Liver (tissue), 9 donors: ENCODE data around the gene ATP1B1. TPM values are rescaled to one million over a fixed set of nuclear protein-coding genes. Genes with fewer than 3 reads are reported as not detected.

Experiments
- DNase-seq: peaks from one replicate; pipeline ENCODE4 v3.0.0-alpha.2; 2017; ENCODE audit warnings: low spot score
- H3K27ac ChIP-seq, 2 donors: one replicate each; pipeline ENCODE4 v1.7.0; 2013; ENCODE audit warnings: inconsistent platforms in 2 of 2, low read length in 2 of 2, control low read depth in 1 of 2, low read depth in 1 of 2, mild to moderate bottlenecking in 1 of 2
- H3K27me3 ChIP-seq, 4 donors: one replicate each; pipeline versions ENCODE4 v1.6.1 to v1.7.0; 2013; ENCODE audit warnings: low read length in 3 of 4, inconsistent platforms in 1 of 4, mild to moderate bottlenecking in 1 of 4, moderate library complexity in 1 of 4; ENCODE audit not compliant: control insufficient read depth in 4 of 4, insufficient read depth in 4 of 4
- H3K36me3 ChIP-seq, 4 donors: one replicate each; pipeline versions ENCODE4 v1.6.1 to v1.7.0; 2013; ENCODE audit warnings: low read length in 3 of 4, mild to moderate bottlenecking in 3 of 4, low read depth in 1 of 4, moderate library complexity in 1 of 4; ENCODE audit not compliant: control insufficient read depth in 4 of 4, insufficient read depth in 3 of 4
- H3K4me1 ChIP-seq, 4 donors: one replicate each; pipeline versions ENCODE4 v1.6.1 to v1.7.0; 2013; ENCODE audit warnings: low read length in 3 of 4, mild to moderate bottlenecking in 3 of 4, moderate library complexity in 1 of 4; ENCODE audit not compliant: control insufficient read depth in 4 of 4, insufficient read depth in 4 of 4
- H3K4me3 ChIP-seq, 3 donors: one replicate each; pipeline versions ENCODE4 v1.6.1 to v1.7.0; 2013; ENCODE audit warnings: low read length in 3 of 3, control low read depth in 1 of 3, low read depth in 1 of 3, mild to moderate bottlenecking in 1 of 3
- H3K9ac ChIP-seq, 2 donors: one replicate each; pipeline ENCODE4 v1.7.0; 2013; ENCODE audit warnings: low read length in 2 of 2, mild to moderate bottlenecking in 2 of 2, moderate library complexity in 2 of 2, control low read depth in 1 of 2, low read depth in 1 of 2
- H3K9me3 ChIP-seq, 4 donors: one replicate each; pipeline versions ENCODE4 v1.6.1 to v1.7.0; 2013; ENCODE audit warnings: low read length in 3 of 4; ENCODE audit not compliant: control insufficient read depth in 4 of 4
- ATF3 ChIP-seq: IDR thresholded peaks from 2 replicates; pipeline ENCODE4 v1.6.1; 2016; ENCODE audit warnings: antibody characterized with exemption
- CTCF ChIP-seq: fragments of 150-350 bp; IDR thresholded peaks from 2 replicates; pipeline ENCODE4 v1.5.1; 2017; ENCODE audit warnings: improper control_type of control experiment, low read depth, low read length; ENCODE audit not compliant: missing input control
- EGR1 ChIP-seq, 2 donors: IDR thresholded peaks; 2 replicates each; pipeline ENCODE4 v1.6.1; 2016 to 2018; ENCODE audit warnings: antibody characterized with exemption in 2 of 2, low read depth in 2 of 2
- FOXA1 ChIP-seq: IDR thresholded peaks from 2 replicates; pipeline ENCODE4 v1.6.1; 2016; ENCODE audit warnings: antibody characterized with exemption
- FOXA2 ChIP-seq: IDR thresholded peaks from 2 replicates; pipeline ENCODE4 v1.6.1; 2016; ENCODE audit warnings: antibody characterized with exemption
- GABPA ChIP-seq, 2 donors: IDR thresholded peaks in 1 of 2; conservative IDR thresholded peaks in 1 of 2; 2 replicates each; pipeline ENCODE4 v1.6.1; 2016; ENCODE audit warnings: antibody characterized with exemption in 2 of 2, mild to moderate bottlenecking in 1 of 2, moderate library complexity in 1 of 2
- HNF4A ChIP-seq, 2 donors: conservative IDR thresholded peaks; 2 replicates each; pipeline ENCODE4 v1.6.1; 2016; ENCODE audit warnings: antibody characterized with exemption in 2 of 2, mild to moderate bottlenecking in 2 of 2
- HNF4G ChIP-seq: IDR thresholded peaks from 2 replicates; pipeline ENCODE4 v1.6.1; 2016; ENCODE audit warnings: antibody characterized with exemption
- JUND ChIP-seq, 2 donors: IDR thresholded peaks; 2 replicates each; pipeline ENCODE4 v1.6.1; 2016; ENCODE audit warnings: antibody characterized with exemption in 2 of 2
- MAX ChIP-seq: IDR thresholded peaks from 2 replicates; pipeline ENCODE4 v1.6.1; 2016; ENCODE audit warnings: antibody characterized with exemption
- NR2F2 ChIP-seq: IDR thresholded peaks from 2 replicates; pipeline ENCODE4 v1.6.1; 2016; ENCODE audit warnings: antibody characterized with exemption
- RAD21 ChIP-seq, 2 donors: IDR thresholded peaks; 2 replicates each; pipeline ENCODE4 v1.6.1; 2016; ENCODE audit warnings: antibody characterized with exemption in 2 of 2, mild to moderate bottlenecking in 2 of 2
- REST ChIP-seq: IDR thresholded peaks from 2 replicates; pipeline ENCODE4 v1.6.1; 2016; ENCODE audit warnings: antibody characterized with exemption, mild to moderate bottlenecking
- RXRA ChIP-seq, 2 donors: IDR thresholded peaks; 2 replicates each; pipeline ENCODE4 v1.6.1; 2017 to 2018; ENCODE audit warnings: antibody characterized with exemption in 2 of 2, mild to moderate bottlenecking in 1 of 2
- TAF1 ChIP-seq: conservative IDR thresholded peaks from 2 replicates; pipeline ENCODE4 v1.6.1; 2016; ENCODE audit warnings: antibody characterized with exemption, mild to moderate bottlenecking
- ZBTB33 ChIP-seq: IDR thresholded peaks from 2 replicates; pipeline ENCODE4 v1.6.1; 2016; ENCODE audit warnings: antibody characterized with exemption
- WGBS: extraction: QIAGEN DNeasy Blood & Tissue Kit; methylation state at CpG from one replicate; pipeline ENCODE4 v1.1.7; 2013; 5-methylcytosine and 5-hydroxymethylcytosine counted together
- polyA plus RNA-seq, 2 donors: library from polyadenylated mRNA; stranded (reverse) in 1 of 2; unstranded in 1 of 2; fragments of 200-250 nt in 1 of 2; fragments of >200 nt in 1 of 2; fragmentation: Nextera tagmentation in 1 of 2; extraction: Ambion mirVana in 1 of 2; gene quantifications; one replicate each; pipeline versions ENCODE4 v1.2.1 to v1.2.3, GENCODE V29; 2013 to 2015
- total RNA-seq, 2 donors: library from RNA; depleted of rRNA; stranded (reverse); fragments of >200 nt; gene quantifications; one replicate each; pipeline ENCODE4 v1.2.3, GENCODE V29; 2014
- donor health status: healthy.
- donor health status: healthy.
- donor health status: healthy.
- donor health status: healthy.
- donor health status: healthy.

Gene ATP1B1
- total and polyA plus RNA-seq, 4 donors: 36.1 to 57.0 (median 46.5) TPM

GRCh38 chr1:169062152-169062551 is 44.3 kb upstream of the ATP1B1 start (continued):
- TF ChIP-seq ZBTB33: no peak
- TF ChIP-seq FOXA1: no peak
- TF ChIP-seq ATF3: no peak

GRCh38 chr1:169064103-169064502 is 42.4 kb upstream of the ATP1B1 start:
- 79% methylated on average over 7 of the region's 7 CpGs for WGBS
- H3K36me3 ChIP-seq: no peaks in the 10 kb centered on the region
- DNase-seq: no peak
- H3K27me3 ChIP-seq: no peaks in the 10 kb centered on the region
- no peak overlapping the region for H3K4me3 ChIP-seq
- no peak overlapping the region for H3K9ac ChIP-seq
- no peaks in the 10 kb centered on the region for H3K4me1 ChIP-seq
- TF ChIP-seq MAX (no peak), RAD21 (IDR thresholded peaks at IDR 0.05) (no peak), FOXA2 (no peak), CTCF (no peak), REST (no peak), ATF3 (no peak), ZBTB33 (no peak), GABPA (IDR thresholded peaks at IDR 0.05 in 1 of 2, conservative IDR thresholded peaks at IDR 0.05 in 1 of 2) (no peak), TAF1 (no peak), RXRA (IDR thresholded peaks at IDR 0.05) (no peak), HNF4G (no peak), JUND (IDR thresholded peaks at IDR 0.05) (no peak), EGR1 (IDR thresholded peaks at IDR 0.05; ENCODE audit: low read depth in 2 of 2) (no peak), NR2F2 (no peak), HNF4A (conservative IDR thresholded peaks at IDR 0.05) (no peak)
- no peak overlapping the region for H3K27ac ChIP-seq
- peaks cover 0 to 3% (median 2%) of the 10 kb centered on the region in 4 donors for H3K9me3 ChIP-seq
